ENCODE measurements around the gene TATDN2. TPM values are rescaled to one million over a fixed set of nuclear protein-coding genes. Genes with fewer than 3 reads are reported as not detected.

TATDN2 gene
- total RNA-seq, 2 experiments from 2014 or later: 72.3 to 78.4 TPM

GRCh38 chr3:10244009-10244408 lies 4.2 kb upstream of the TATDN2 start:
- Mint-ChIP-seq H3K27me3 (no peaks in the 10 kb centered on the region), H3K4me1 (peaks cover 49% of the 10 kb centered on the region), H3K4me3 (no peak overlapping the region), H3K27ac (no peak overlapping the region), H3K36me3 (ENCODE audit: low read depth) (peaks cover 36% of the 10 kb centered on the region), H3K9me3 (peaks cover 24% of the 10 kb centered on the region)
- no peak for DNase-seq
- ChIA-PET POLR2A (interaction anchor here (0.6 kb wide), 1 partner anchor 19 kb away, joined by 3 read pairs; no protein-coding TSS in a partner anchor), CTCF (interaction anchor here (0.5 to 1.3 kb wide), 2 partner anchors 58 to 63 kb away, joined by 3 read pairs; no protein-coding TSS in a partner anchor)

GRCh38 chr3:10245081-10245712 lies 3.1 kb upstream of the TATDN2 start:
- Mint-ChIP-seq H3K9me3 (peaks cover 24% of the 10 kb centered on the region), H3K4me3 (no peak overlapping the region), H3K27me3 (no peaks in the 10 kb centered on the region), H3K4me1 (peaks cover 51% of the 10 kb centered on the region), H3K36me3 (ENCODE audit: low read depth) (peaks cover 41% of the 10 kb centered on the region), H3K27ac (no peak overlapping the region)
- ChIA-PET CTCF (interaction anchor here (1.0 kb wide), 1 partner anchor 53 kb away, joined by 3 read pairs; no protein-coding TSS in a partner anchor), POLR2A (no interaction called here)
- DNase-seq: no peak

- ChIA-PET CTCF (interaction anchor here (0.6 to 1.7 kb wide), 11 partner anchors 10 to 471 kb away, joined by 3 to 6 read pairs (median 3); no protein-coding TSS in a partner anchor), POLR2A (interaction anchor here (0.6 kb wide), 1 partner anchor 104 kb away, joined by 5 read pairs; no protein-coding TSS in a partner anchor)
- H3K4me1 Mint-ChIP-seq: peaks cover 51% of the 10 kb centered on the region
- no peak for DNase-seq
- peak overlapping the region; percentile 69 for H3K4me3 Mint-ChIP-seq
- H3K9me3 Mint-ChIP-seq: peaks cover 24% of the 10 kb centered on the region
- no peaks in the 10 kb centered on the region for H3K27me3 Mint-ChIP-seq
- H3K36me3 Mint-ChIP-seq (ENCODE audit: low read depth): peaks cover 59% of the 10 kb centered on the region
- H3K27ac Mint-ChIP-seq: peak overlapping the region; percentile 95
Observed at GRCh38 chr3:10247679-10248183, 528 bp upstream of the TATDN2 start.

DNA sequence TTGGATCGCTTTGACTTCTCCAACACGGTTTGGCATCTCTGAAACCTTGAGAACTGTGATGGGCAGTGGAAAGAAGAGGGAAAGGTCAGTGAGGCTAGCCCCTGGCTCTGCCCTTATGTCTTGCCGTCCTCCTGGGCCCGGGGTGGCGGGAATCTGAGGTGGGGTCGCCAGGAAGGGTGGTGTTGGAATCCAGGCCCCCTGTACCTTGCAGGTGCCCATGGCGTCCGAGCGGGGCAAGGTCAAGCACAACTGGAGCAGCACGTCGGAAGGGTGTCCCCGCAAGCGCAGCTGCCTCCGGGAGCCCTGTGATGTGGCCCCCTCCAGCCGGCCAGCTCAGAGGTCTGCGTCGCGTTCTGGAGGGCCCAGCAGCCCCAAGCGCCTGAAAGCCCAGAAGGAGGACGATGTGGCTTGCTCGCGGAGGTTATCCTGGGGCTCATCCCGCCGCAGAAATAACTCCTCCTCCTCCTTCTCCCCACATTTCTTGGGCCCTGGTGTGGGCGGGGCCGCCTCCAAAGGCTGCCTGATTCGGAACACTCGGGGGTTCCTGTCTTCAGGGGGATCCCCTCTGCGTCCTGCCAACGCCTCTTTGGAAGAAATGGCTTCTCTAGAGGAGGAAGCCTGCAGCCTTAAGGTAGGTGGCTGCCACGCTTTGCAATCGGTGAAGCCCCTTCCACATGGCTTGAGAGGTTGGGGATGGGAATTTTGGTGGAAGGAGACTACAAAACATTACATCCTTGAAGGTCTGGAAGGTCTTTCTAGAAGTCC lies 907 bp downstream of the TATDN2 start:
- Mint-ChIP-seq H3K9me3 (peaks cover 20% of the 10 kb centered on the region), H3K36me3 (ENCODE audit: low read depth) (peaks cover 65% of the 10 kb centered on the region), H3K4me1 (peaks cover 51% of the 10 kb centered on the region), H3K27me3 (no peaks in the 10 kb centered on the region), H3K27ac (peak overlapping the region; percentile 91), H3K4me3 (peak overlapping the region; percentile 96)
- ChIA-PET CTCF (interaction anchor here (0.7 to 2.8 kb wide), 5 partner anchors 15 to 183 kb away, joined by 3 to 12 read pairs (median 5); no protein-coding TSS in a partner anchor), POLR2A (interaction anchor here (0.7 kb wide), 1 partner anchor 299 kb away, joined by 4 read pairs; no protein-coding TSS in a partner anchor)
- DNase-seq: peak; percentile 54

DNA sequence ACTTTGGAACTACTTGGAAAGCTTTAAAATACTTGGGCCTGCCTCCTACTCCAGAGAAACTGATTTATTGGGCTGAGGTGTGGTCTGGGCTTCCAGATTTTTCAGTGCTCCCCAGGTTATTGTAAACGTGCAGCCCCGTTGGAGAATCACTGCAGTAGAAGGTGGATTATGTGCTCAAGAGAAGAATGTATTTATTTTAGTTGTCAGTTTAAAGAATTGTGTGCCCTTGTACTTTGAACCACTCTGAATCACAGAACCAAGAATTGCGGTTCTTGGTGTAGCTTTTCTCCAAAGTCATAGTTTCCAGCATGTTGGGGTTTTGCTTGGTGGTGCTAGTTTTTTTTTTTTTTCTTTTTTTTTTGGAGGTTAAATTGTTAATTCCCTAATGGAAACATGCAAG lies 1.6 kb downstream of the TATDN2 start:
- H3K4me1 Mint-ChIP-seq: peaks cover 57% of the 10 kb centered on the region
- H3K27ac Mint-ChIP-seq: peak overlapping the region; percentile 91
- DNase-seq: no peak
- POLR2A ChIA-PET: interaction anchor here (0.7 kb wide), 1 partner anchor 299 kb away, joined by 4 read pairs; no protein-coding TSS in a partner anchor
- H3K4me3 Mint-ChIP-seq: peak overlapping the region; percentile 96
- no peaks in the 10 kb centered on the region for H3K27me3 Mint-ChIP-seq
- peaks cover 66% of the 10 kb centered on the region for H3K36me3 Mint-ChIP-seq (ENCODE audit: low read depth)
- CTCF ChIA-PET: interaction anchor here (0.7 to 2.8 kb wide), 4 partner anchors 14 to 184 kb away, joined by 3 to 12 read pairs (median 4); no protein-coding TSS in a partner anchor
- peaks cover 15% of the 10 kb centered on the region for H3K9me3 Mint-ChIP-seq

DNA sequence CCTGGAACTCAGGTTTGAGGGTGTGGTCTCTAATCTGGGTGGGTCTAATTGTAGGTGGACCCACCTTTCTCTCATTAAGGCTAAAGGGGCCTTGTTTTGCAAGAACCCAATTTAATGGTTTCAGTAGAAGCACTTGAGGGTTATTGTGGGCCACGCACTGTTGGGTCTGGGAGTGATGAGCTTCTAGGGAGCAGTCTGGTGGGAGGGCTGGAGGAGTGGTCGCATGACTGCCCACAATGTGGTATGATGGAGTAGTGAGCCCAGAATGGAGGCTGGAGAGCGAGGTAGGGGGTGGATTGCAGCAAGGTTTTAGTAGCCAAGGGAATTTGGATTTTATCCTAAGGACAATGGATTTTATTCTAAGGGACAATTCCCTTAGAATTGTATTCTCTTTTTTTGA lies 2.7 kb downstream of the TATDN2 start:
- Mint-ChIP-seq H3K27me3 (no peaks in the 10 kb centered on the region), H3K4me1 (peaks cover 68% of the 10 kb centered on the region), H3K9me3 (peaks cover 6% of the 10 kb centered on the region), H3K27ac (peak overlapping the region; percentile 47), H3K36me3 (ENCODE audit: low read depth) (peaks cover 67% of the 10 kb centered on the region), H3K4me3 (peak overlapping the region; percentile 96)
- no peak for DNase-seq
- CTCF ChIA-PET: interaction anchor here (0.9 to 2.8 kb wide), 2 partner anchors 13 to 14 kb away, joined by 3 to 12 read pairs; no protein-coding TSS in a partner anchor
- POLR2A ChIA-PET: no interaction called here

DNA sequence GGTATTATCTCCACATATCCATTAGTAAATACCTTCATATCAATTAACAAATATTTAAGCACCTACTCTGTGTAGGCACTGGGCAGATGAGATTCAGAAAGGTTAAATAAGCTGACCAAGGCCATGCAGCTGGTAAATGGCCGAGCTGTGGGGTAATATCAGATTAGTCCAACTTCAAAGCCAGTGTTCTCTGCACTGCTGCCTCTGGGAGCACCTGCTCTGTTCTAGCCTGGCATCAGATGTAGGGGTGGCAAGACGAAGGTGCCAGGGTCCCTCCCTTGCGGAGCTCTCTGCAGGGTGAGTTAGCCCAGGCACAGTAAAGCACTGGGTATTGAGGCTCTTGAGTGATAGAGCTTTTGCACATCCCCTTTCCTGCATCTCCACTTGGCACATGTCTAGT lies 5.5 kb downstream of the TATDN2 start:
- POLR2A ChIA-PET: interaction anchor here (1.0 kb wide), 1 partner anchor 10 kb away, joined by 3 read pairs; no protein-coding TSS in a partner anchor
- H3K9me3 Mint-ChIP-seq: no peaks in the 10 kb centered on the region
- peaks cover 70% of the 10 kb centered on the region for H3K4me1 Mint-ChIP-seq
- CTCF ChIA-PET: interaction anchor here (0.5 to 3.2 kb wide), 3 partner anchors 10 to 28 kb away, joined by 3 to 20 read pairs (median 3); no protein-coding TSS in a partner anchor
- H3K27ac Mint-ChIP-seq: no peak overlapping the region
- no peak for DNase-seq
- H3K27me3 Mint-ChIP-seq: no peaks in the 10 kb centered on the region
- peaks cover 69% of the 10 kb centered on the region for H3K36me3 Mint-ChIP-seq (ENCODE audit: low read depth)
- H3K4me3 Mint-ChIP-seq: no peak overlapping the region

GRCh38 chr3:10255835-10256234 lies 7.6 kb downstream of the TATDN2 start:
- ChIA-PET CTCF (no interaction called here), POLR2A (interaction anchor here (0.6 kb wide), 1 partner anchor 21 kb away, joined by 3 read pairs; no protein-coding TSS in a partner anchor)
- peaks cover 71% of the 10 kb centered on the region for H3K4me1 Mint-ChIP-seq
- no peaks in the 10 kb centered on the region for H3K9me3 Mint-ChIP-seq
- H3K4me3 Mint-ChIP-seq: no peak overlapping the region
- H3K36me3 Mint-ChIP-seq (ENCODE audit: low read depth): peaks cover 70% of the 10 kb centered on the region
- H3K27ac Mint-ChIP-seq: peak overlapping the region; percentile 68
- H3K27me3 Mint-ChIP-seq: no peaks in the 10 kb centered on the region
- DNase-seq: no peak

- Mint-ChIP-seq H3K4me3 (no peak overlapping the region), H3K4me1 (peaks cover 77% of the 10 kb centered on the region), H3K27me3 (no peaks in the 10 kb centered on the region), H3K27ac (peak overlapping the region; percentile 43), H3K36me3 (ENCODE audit: low read depth) (peaks cover 74% of the 10 kb centered on the region), H3K9me3 (no peaks in the 10 kb centered on the region)
- POLR2A ChIA-PET: no interaction called here
- no peak for DNase-seq
- CTCF ChIA-PET: interaction anchor here (0.8 to 1.2 kb wide), 2 partner anchors 12 to 23 kb away, joined by 4 to 5 read pairs; no protein-coding TSS in a partner anchor
Observed at GRCh38 chr3:10259036-10259435, 10.8 kb downstream of the TATDN2 start.

- Mint-ChIP-seq H3K4me3 (no peak overlapping the region), H3K36me3 (ENCODE audit: low read depth) (peaks cover 71% of the 10 kb centered on the region), H3K27ac (peak overlapping the region; percentile 52), H3K9me3 (no peaks in the 10 kb centered on the region), H3K27me3 (no peaks in the 10 kb centered on the region), H3K4me1 (peaks cover 76% of the 10 kb centered on the region)
- POLR2A ChIA-PET: interaction anchor here (0.6 kb wide), 1 partner anchor 14 kb away, joined by 3 read pairs; no protein-coding TSS in a partner anchor
- DNase-seq: no peak
- CTCF ChIA-PET: no interaction called here
Observed at GRCh38 chr3:10259798-10260197, 11.5 kb downstream of the TATDN2 start.

GRCh38 chr3:10260211-10260701 lies 12.0 kb downstream of the TATDN2 start:
- no peak for DNase-seq
- H3K4me1 Mint-ChIP-seq: peaks cover 74% of the 10 kb centered on the region
- H3K27ac Mint-ChIP-seq: peak overlapping the region; percentile 52
- H3K36me3 Mint-ChIP-seq (ENCODE audit: low read depth): peaks cover 66% of the 10 kb centered on the region
- H3K9me3 Mint-ChIP-seq: no peaks in the 10 kb centered on the region
- H3K4me3 Mint-ChIP-seq: no peak overlapping the region
- ChIA-PET POLR2A (interaction anchor here (0.6 kb wide), 1 partner anchor 14 kb away, joined by 3 read pairs; no protein-coding TSS in a partner anchor), CTCF (interaction anchor here (1.5 kb wide), 1 partner anchor 99 kb away, joined by 4 read pairs; no protein-coding TSS in a partner anchor)
- no peaks in the 10 kb centered on the region for H3K27me3 Mint-ChIP-seq

GRCh38 chr3:10262027-10262426 lies 13.8 kb downstream of the TATDN2 start:
- Mint-ChIP-seq H3K27me3 (no peaks in the 10 kb centered on the region), H3K36me3 (ENCODE audit: low read depth) (peaks cover 68% of the 10 kb centered on the region), H3K9me3 (no peaks in the 10 kb centered on the region), H3K27ac (no peak overlapping the region), H3K4me3 (no peak overlapping the region), H3K4me1 (peaks cover 73% of the 10 kb centered on the region)
- no peak for DNase-seq
- CTCF ChIA-PET: interaction anchor here (1.0 to 1.5 kb wide), 5 partner anchors 10 to 100 kb away, joined by 4 to 7 read pairs (median 4); no protein-coding TSS in a partner anchor
- POLR2A ChIA-PET: no interaction called here

All from activated CD4-positive, alpha-beta T cell treated with anti-CD3 and anti-CD28 coated beads, Interleukin-2, amount 10 ng/mL, durations not matched to agents 7 days and 5 days (primary cell).